SKM-1 (cell line): ENCODE results near the gene VSIG8.
A peak's percentile ranks its signal among the peaks of the same experiment; 100 is the strongest.

Experiments
- DNase-seq: peaks from one replicate; lab custom pipeline; 2025; ENCODE audit not compliant: unreplicated experiment; lab: John Stamatoyannopoulos, UW

Gene VSIG8

GRCh38 chr1:159859767-159860322 is 2.6 kb downstream of the VSIG8 start:
- DNase-seq: no peak

GRCh38 chr1:159857889-159858288 is 4.6 kb downstream of the VSIG8 start:
- no peak for DNase-seq

DNA sequence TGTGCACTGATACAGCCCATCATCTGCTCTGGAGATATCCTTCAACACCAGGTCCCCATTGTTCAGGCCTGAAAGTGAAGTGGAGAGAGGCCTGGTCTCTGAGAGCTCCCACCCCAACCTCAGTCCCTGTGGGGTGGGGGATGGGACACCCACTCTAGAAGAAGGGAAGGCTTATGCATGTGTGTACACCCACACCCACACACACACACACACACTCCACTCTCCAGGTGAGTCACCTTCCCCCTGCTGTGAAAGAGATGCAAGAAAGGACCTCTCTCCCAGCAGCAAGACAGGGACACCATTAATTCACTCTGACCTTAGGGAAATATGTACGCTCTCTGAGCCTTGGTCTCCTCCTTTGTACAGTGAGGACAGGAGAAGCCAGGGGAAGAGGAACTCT is 5.9 kb downstream of the VSIG8 start:
- no peak for DNase-seq

GRCh38 chr1:159855709-159856108 is 6.7 kb downstream of the VSIG8 start:
- no peak for DNase-seq

- peak; percentile 61 for DNase-seq
Measured at GRCh38 chr1:159854693-159855192, 7.7 kb downstream of the VSIG8 start.

DNA sequence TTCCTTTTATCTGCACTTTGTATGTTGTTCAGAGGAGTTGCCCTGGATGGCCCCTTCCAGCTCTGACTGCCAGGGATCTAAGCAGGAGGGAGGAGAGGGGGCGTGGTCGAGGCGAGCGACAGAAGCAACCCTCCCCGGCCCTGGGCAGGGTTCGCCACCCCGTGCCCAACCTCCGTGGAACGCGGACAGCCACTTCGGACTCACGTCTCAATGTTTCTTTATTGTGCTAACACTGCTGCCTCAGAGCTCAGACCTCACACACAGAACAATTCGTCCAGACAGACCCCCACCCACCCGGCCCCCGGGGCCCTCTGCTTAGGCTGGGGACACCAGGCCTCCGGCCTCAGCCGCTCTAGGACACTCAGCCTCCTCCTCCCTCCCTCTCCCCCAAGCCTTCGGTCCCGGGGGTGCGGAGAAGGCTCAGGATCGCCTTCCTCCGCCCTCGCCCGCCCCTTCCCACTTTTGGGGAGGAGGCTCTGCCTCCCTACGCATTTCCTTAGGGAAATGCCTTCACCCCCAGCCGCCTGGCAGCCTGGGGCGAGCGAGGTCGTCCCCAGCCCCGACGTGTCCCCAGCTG is 8.3 kb downstream of the VSIG8 start:
- DNase-seq: no peak

- DNase-seq: no peak
Measured at GRCh38 chr1:159853417-159854115, 8.9 kb downstream of the VSIG8 start.

DNA sequence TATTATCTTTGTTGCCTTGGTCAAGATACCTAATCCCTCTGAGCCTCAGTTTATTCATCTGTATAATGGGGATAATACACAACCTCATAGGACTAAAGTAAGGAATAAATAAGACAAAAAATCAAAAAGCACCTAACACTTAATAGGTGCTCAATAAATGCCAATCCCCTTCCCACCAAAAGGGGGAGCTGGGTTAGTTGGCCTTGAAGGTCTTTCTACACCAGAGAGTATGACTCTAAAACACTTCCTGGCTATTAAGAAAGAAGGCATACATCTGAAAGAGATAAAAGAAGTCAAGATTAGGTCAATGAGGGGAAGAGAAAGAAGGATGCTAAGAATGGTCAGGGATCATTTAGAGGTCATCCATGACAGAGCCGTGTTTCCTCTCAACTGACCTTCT is 11.1 kb downstream of the VSIG8 start:
- peak; percentile 70 for DNase-seq

DNA sequence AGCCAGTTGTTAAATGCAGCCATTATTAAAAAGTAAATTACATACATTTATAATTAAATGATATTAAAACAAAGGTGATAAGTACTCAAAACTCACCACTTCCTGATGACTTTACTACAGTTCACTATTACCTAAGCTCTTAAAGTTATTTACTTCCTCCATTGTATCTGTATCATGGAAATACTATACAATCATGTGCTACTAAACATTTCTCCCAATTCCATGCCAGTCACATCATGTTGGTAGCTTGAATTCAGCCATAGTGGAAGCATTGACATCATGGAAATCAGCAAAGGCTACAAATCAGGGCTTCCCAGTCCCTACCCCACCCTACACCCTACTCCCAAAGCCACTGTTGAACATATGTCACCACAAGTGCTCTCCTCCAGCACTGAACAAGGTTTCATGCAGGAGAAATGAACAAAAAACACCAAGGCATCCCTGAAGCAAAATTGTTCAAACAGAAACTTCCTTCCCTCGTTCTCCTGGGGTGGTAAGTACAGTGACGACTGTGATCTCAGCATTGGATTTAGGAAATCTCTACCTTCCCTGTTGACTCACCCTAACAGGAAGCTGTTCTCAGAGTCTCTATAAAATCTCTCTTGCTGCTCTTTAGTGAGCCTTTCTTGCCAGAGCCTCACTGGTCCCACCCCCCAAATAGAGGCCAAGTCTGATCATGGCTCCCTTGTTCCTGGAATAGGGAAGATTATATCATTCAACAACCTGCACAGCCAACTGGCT is 12.7 kb downstream of the VSIG8 start:
- DNase-seq: no peak

DNA sequence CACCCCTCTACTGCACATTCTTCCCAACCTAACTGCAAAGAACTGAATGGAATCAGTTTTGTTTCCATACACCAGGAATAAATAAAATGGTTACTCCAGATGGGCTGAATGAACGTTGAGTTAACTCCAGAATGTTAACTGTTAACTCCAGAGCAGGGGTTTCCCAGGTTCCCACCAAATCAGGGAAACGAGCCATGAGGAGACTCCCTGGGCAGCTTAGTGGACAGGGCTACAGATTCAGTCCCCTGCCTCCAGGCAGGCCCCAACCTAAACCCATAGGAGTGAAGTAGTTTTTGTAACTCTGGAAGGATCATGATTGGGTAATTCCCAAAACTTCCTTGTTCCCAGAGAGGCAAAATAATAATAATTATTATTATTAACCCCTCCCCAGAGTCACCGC is 14.1 kb downstream of the VSIG8 start:
- no peak for DNase-seq

DNA sequence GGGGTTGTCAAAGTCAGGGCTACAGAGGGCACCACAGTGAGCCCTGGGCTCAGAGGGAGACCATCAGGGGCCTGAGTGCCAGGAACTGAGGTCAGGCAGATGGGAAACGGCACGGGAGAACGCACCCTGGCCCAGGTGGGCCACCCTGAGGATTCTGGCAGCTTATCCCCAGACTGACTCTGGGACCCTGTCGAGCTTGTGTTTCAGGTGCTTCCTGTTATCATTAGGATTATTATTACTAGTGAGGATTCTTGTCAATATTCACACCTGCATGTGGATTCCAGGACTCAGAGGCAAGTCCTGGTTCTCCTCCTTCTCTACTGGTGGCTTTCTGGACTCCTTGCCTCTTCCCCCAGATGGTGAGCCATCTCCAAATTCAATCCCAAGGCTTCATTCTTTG is 15.2 kb downstream of the VSIG8 start:
- no peak for DNase-seq

- DNase-seq: no peak
Measured at GRCh38 chr1:159845751-159846629, 16.5 kb downstream of the VSIG8 start.

DNA sequence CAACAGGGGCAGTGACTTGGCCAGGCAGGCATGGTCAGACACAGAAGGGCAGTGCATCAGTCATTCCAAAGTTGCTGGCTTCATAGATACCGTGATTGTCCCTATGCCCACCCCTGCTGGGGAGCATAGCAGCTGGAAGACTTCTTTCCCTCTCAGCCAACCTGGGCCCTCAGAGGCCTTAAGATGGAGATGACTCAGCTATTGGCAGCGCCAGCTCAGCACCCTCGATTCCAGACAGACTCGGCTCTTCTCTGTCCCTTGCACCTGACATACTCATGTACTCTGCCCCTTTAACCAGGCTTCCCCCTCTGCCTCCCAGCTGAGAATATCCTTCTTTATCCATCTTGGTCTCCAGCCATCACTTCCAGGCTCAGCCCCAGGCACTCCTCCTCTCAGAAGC is 19.0 kb downstream of the VSIG8 start:
- DNase-seq: no peak

GRCh38 chr1:159841749-159842148 is 20.7 kb downstream of the VSIG8 start:
- DNase-seq: no peak

GRCh38 chr1:159839116-159839849 is 23.2 kb downstream of the VSIG8 start:
- DNase-seq: no peak

DNA sequence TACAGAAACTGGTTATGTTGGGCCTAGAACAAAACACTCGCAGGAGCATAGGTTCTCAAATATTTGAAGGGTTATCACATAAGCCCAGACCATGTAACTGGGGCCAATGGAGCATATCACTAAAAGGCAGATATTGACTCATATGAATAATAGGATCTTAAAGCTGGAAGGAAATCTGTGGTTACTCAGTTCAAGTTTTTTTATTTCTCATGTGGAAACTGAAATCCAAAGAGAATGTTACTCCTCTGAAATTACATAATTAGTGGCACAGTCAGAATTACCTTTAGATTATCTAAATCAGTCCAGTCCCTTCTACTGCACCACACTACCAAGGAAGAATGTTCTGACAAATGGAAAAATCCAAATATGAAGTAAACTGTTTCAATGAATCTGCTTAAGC is 23.7 kb downstream of the VSIG8 start:
- DNase-seq: no peak

DNA sequence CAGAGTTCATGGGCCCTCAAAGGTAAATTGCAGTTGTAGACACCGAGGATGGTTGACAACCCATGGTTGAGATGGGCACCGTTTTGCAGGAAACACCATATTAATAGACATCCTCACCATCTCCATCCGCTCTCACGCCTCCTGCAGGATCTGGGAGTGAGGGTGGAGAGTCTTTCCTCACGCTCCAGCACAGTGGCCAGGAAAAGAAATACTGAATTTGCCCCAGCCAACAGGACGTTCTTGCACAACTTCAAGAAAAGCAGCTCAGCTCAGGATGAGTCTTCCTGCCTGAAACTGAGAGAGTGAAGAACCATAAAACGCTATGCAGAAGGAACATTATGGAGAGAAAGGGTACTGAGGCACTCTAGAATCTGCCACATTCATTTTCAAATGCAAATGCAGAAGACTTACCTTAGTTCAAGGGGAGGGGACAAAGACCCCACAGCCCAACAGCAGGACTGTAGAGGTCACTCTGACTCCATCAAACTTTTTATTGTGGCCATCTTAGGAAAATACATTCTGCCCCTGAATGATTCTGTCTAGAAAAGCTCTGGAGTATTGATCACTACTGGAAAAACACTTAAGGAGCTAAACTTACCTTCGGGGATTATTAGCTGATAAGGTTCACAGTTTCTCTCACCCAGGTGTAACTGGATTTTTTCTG is 26.5 kb downstream of the VSIG8 start:
- DNase-seq: no peak

DNA sequence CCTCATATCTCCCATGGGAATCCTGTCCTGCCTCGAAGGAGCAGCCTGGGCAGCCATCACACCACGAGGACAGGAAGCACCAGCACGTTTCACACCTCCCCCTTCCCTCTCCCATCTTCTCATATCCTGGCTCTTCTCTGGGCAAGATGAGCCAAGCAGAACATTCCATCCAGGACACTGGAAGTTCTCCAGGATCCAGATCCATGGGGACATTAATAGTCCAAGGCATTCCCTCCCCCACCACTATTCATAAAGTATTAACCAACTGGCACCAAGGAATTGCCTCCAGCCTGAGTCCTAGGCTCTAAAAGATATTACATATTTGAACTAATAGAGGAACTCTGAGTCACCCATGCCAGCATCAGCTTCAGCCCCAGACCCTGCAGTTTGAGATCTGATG is 27.1 kb downstream of the VSIG8 start:
- no peak for DNase-seq

GRCh38 chr1:159832309-159832708 is 30.1 kb downstream of the VSIG8 start:
- DNase-seq: no peak
